ENCODE data around the gene RAPGEF5. TPM values are rescaled to one million over a fixed set of nuclear protein-coding genes. Genes with fewer than 3 reads are reported as not detected.

Gene RAPGEF5
- total RNA-seq, 1 donor from 2014 or later = 138 TPM

DNA sequence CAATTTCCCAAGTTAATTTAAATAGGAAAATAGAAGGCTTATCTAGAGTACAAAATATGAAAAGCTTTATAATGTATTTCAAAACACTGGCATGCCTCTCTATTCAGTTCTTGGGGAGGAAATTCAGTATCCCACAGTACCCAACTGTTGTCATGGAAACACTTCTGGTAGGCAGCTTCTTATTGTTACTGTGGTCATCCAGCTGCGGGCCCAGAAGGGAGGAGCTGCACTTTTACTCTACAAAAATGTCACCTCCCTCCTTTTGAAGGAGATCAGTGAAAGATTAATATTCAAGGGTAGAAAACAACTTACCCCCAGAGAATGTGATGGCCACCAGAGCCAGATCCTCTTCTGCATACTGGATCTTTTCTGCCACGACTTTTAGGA lies 202.8 kb downstream of the RAPGEF5 start:
- DNase-seq (ENCODE audit: low read depth in 2 of 2) = peak in 1 of 2 donors; percentile 58

DNA sequence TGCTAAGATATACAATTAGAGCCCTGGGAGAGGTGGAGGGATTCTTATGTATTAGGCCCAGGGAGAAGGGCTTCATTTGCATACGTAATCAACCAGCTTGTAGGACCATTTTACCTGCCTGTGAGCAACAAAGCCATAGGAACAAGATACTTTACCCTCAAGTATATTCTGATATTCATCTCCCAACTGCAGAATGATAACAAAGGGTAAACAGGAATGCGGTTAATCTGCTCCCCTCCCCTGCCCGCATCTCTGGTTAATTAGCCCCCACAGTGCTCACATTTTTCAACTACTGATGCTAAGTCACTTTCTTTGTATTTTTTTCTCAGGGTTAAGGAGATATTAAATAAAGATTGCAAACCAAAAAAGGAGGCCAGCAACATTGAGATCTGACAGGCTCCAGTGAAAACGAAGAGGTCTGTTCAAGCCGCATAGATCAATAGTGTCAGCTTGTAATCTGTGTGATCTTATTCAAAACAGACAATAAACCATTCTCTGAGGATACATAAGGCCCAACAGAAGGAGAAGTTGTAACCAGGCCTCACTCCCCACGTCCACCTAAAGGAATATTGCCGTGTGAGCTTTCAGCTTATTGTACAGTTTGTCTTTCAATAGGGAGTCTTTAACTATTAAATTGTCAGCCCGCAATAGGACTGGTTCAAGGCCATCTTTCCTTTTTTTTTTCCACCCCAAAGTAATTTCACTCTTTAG lies 203.4 kb downstream of the RAPGEF5 start:
- DNase-seq (ENCODE audit: low read depth in 2 of 2) = no peak

GRCh38 chr7:22152690-22153089 lies 204.3 kb downstream of the RAPGEF5 start:
- no peak for DNase-seq (ENCODE audit: low read depth in 2 of 2)

DNA sequence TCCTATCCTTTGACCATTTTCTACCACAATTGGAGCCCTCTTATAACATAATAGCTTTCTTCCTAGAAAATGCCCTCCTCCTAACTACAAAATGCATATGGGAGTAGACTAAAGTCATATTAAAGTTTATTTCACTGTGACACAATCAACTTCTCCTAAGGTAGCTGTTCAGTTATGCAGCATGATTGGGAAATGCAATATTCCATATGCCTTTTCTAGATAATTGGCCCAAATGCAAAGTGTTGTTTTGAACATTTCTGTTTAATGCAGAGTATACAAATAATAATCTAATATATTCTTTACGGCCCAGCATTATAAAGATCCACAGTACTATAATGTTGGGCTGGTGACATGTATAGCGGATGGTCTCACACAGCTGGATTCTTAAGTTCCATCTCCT lies 205.1 kb downstream of the RAPGEF5 start:
- no peak for DNase-seq (ENCODE audit: low read depth in 2 of 2)

- peak; percentile 20 to 53 for DNase-seq (ENCODE audit: low read depth in 2 of 2)
Measured at GRCh38 chr7:22150221-22150620, 206.7 kb downstream of the RAPGEF5 start.

GRCh38 chr7:22147868-22148267 lies 209.1 kb downstream of the RAPGEF5 start:
- no peak for DNase-seq (ENCODE audit: low read depth in 2 of 2)

GRCh38 chr7:22146961-22147512 lies 209.9 kb downstream of the RAPGEF5 start:
- no peak for DNase-seq (ENCODE audit: low read depth in 2 of 2)

DNA sequence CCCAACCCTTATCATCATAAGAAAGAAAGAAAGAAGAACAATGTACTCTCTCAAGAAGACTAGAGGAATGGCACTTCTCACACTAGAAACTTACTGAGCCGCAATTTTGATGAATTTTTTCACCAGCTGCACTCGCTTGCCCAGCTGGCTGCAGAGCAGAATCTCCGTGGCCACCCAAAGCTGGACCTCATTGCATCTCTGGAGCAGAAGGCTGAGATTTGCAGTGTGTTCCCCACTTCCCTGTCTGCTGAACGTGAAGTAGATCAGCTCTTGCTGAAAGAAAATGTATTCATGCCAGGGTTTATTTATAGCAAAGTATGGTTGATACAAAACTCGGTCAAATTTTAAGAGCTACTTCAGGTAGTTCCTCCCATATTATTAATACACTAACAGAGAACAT lies 212.0 kb downstream of the RAPGEF5 start:
- DNase-seq (ENCODE audit: low read depth in 2 of 2) = no peak

GRCh38 chr7:22143491-22143890 lies 213.5 kb downstream of the RAPGEF5 start:
- no peak for DNase-seq (ENCODE audit: low read depth in 2 of 2)

GRCh38 chr7:22142572-22142971 lies 214.4 kb downstream of the RAPGEF5 start:
- no peak for DNase-seq (ENCODE audit: low read depth in 2 of 2)

- no peak for DNase-seq (ENCODE audit: low read depth in 2 of 2)
Measured at GRCh38 chr7:22141355-22141754, 215.6 kb downstream of the RAPGEF5 start.

- DNase-seq (ENCODE audit: low read depth in 2 of 2) = no peak
Measured at GRCh38 chr7:22140578-22140977, 216.4 kb downstream of the RAPGEF5 start.

DNA sequence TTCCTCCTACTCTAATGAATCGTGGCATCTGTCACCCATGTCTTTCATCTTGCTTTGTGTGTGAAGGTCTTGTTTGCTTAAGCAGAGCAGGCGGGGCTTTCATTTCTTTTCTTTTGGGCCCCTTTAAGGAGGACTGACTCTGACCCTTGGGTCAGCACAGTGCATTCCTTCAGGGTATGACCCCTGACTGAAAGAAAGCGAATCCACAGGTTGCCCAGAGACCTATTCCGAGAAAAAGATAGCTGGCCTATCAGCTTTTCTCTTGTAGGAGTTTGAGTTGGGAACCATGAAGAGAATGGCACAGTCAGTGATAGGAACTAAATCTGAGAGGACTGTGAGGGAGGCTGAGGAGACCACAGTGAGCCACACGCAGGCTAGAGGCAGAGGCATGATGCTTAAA lies 218.1 kb downstream of the RAPGEF5 start:
- DNase-seq (ENCODE audit: low read depth in 2 of 2) = no peak

- DNase-seq (ENCODE audit: low read depth in 2 of 2) = no peak
Measured at GRCh38 chr7:22138106-22138505, 218.8 kb downstream of the RAPGEF5 start.

DNA sequence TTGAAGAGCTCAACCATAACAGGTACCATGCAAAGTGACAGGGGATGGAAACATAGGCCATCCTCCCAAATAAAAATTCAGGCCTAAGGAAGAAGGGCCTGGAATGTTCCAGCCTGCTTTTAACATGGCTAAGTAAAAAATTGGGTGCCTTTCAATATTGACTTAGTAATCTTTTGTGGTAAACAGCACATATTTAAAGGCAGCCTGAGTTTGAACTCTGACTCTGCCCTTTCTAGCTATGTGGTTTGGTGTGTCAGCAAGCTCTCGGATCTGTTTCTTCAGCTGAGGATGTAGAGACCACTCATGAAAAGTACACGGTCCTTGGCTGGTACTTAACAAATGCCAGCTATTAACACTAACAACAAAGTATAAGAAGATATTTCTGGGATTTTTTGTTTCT lies 219.5 kb downstream of the RAPGEF5 start:
- DNase-seq (ENCODE audit: low read depth in 2 of 2) = no peak

GRCh38 chr7:22137026-22137425 lies 219.9 kb downstream of the RAPGEF5 start:
- no peak for DNase-seq (ENCODE audit: low read depth in 2 of 2)

DNA sequence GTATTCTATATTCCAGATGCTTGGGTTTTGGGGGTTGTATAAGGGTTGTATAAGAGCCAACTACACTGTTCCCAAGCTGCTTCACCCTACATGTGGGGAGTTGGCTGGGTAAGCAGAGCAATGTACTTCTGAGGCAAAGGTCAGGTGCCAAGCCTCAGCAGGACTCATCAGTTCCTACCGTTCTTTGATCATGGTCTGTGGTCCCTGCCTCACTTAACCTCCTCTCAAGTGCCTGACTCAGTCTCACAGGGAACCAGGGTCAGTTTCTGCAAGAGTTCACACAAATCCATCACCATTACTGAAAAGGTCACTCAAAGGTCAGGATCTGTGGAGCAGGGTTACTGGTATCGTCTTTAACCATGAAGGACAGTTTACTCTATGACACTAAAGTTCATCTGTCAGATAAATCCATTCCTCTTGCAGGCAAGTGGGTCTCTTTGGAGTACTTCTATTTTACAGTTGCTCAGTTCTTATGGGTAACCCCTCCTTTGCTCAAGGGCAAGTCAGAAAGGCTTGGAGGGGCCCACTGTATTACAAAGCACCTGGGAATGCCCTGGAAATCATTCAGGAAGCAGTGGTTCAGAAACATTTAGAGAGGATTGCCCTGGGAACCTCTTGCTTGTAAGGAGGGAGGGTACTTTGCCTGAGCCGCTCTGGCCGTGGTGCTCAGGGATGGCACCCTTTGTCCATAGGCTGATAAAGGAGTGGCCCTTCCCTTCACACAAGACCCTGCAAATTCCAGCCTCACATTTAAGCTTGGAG lies 227.0 kb downstream of the RAPGEF5 start:
- DNase-seq (ENCODE audit: low read depth in 2 of 2) = no peak

- peak in 1 of 2 donors; percentile 70 for DNase-seq (ENCODE audit: low read depth in 2 of 2)
Measured at GRCh38 chr7:22129166-22129565, 227.8 kb downstream of the RAPGEF5 start.

GRCh38 chr7:22128528-22128920 lies 228.4 kb downstream of the RAPGEF5 start:
- no peak for DNase-seq (ENCODE audit: low read depth in 2 of 2)

DNA sequence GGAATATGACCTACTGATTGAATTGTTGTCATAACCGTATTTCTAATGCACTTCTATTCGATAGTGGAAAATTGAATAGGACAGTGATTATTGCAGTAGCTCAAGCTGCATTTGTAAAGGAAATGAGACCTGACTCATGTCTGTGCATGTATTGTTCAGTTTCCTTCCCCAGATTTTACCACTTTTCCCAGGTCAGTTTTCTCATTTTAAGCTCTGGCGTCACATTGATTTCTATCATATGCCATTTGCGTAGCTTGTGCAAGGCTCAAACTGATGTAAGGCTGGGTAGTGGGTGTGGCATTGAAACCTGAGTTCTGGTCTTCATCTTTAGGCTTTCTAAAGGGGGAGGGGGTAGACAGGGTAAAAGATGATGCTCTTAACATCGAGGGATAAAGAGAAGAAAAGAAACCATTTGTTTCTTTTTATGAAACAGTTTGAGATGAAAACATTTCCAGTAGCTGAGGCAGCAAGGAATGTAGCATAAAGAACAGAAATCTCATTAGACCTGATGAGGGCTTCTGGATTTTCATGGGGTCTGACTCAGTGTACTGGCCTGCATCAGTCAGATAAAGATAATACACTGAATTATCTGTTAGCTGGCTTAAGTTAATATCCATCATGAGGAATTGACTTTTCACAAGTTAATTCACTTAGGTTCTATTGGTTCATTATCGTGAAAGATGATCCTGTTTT lies 229.0 kb downstream of the RAPGEF5 start:
- DNase-seq (ENCODE audit: low read depth in 2 of 2) = peak; percentile 95

DNA sequence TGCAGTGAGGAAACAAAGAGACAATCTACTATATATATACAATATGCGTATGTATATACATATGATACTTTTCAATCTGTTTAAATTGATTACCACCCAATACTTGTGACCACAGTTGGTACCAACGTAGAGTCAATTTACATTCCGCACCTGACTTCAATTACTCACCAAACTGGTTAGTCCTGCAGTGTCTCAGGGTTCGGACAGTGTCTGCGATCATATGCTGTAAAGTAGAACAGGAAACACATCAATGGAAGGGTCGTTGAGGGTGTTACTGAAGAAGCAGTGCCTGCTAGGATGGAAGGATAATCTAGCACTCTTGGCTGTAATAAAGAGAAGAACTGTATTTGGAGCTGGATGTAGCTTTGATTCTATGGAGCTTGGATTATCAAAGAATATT lies 231.5 kb downstream of the RAPGEF5 start:
- DNase-seq (ENCODE audit: low read depth in 2 of 2) = no peak

DNA sequence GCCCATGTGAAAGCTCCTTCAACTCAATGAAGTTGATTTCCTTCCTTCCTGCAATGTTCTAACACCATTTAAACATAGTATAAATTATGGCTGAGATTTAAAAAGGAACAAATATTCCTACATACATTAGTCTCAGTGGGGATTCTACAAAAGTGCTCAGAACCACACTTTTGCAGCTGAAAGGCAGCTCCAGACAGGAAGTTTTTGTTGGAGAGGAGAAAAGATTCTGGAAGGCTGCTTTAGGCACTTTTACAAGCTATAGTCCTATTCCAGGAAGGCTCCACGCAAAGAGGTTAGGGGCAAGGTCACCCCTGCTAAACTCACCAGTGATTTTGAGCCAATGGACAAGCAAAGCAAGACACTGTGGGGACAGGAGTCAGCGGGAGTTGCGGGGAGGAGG lies 232.0 kb downstream of the RAPGEF5 start:
- DNase-seq (ENCODE audit: low read depth in 2 of 2) = peak in 1 of 2 donors; percentile 70
